ENCODE data around the gene FAHD2B.
"Not testable (repeated sequence)": the region's sequence is repeated elsewhere in the genome, so short reads cannot be mapped to it uniquely, and the experiment has no call there.

Gene FAHD2B

GRCh38 chr2:97094772-97095611 lies at the start of gene FAHD2B:
Gene FAHD2B, minus strand, starts transcription at chr2:97094882. Its CDS starts 3,176 bp downstream, at chr2:97091706.
- DNase-seq: peak; percentile 72

GRCh38 chr2:97144016-97144415 lies 49.3 kb upstream of the FAHD2B start:
- not testable (repeated sequence) for DNase-seq

DNA sequence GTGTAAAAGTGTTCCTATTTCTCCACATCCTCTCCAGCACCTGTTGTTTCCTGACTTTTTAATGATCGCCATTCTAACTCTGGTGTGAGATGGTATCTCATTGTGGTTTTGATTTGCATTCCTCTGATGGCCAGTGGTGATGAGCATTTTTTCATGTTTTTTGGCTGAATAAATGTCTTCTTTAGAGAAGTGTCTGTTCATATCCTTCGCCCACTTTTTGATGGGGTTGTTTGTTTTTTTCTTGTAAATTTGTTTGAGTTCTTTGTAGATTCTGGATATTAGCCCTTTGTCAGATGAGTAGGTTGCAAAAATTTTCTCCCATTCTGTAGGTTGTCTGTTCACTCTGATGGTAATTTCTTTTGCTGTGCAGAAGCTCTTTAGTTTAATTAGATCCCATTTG lies 34.4 kb upstream of the FAHD2B start:
- not testable (repeated sequence) for DNase-seq

GRCh38 chr2:97113882-97114255 lies 19.2 kb upstream of the FAHD2B start:
- DNase-seq: not testable (repeated sequence)

DNA sequence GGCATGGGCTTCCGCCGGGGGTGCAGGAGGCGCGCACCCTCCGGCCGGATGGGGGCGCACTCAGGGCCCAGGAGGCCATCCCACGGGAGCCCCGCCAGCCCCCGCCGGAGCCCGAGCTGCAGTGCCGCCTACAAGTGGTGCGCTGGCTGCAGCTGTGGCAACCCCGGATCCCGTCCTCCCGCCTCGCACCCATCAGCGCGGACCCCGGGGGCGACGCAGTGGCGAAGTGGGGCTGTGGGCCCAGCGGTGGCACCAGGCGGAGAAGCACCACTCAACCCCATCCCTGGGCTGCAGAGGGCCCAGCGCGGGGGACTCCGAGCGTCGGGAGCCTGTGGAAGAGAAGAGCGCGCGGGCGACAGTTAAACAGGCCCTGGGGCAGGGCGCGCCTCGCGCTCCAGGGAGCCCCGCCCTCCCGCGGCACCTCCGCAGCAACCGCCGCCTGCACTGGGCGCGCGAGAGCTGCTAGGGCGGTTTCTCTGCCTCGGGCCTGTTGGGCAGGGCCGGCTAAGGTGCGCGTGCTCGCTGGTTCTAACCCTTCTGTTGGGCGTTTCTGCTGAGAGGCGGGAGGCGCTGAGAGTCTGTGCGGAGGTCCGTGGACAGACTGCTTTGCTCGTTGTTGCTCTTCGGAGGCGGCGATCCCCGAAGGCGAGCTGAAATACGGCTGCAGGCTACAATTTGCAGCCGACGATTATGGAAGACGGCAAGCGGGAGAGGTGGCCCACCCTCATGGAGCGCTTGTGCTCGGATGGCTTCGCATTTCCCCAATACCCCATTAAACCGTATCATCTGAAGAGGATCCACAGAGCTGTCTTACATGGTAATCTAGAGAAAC lies 18.6 kb upstream of the FAHD2B start, which contains the start of gene ANKRD36:
Gene ANKRD36, plus strand, starts transcription at position 104 of the 832 bp plus-strand sequence. Its CDS starts 587 bp downstream, at position 691.
- DNase-seq: peak; percentile 78

GRCh38 chr2:97112320-97113049 lies 17.8 kb upstream of the FAHD2B start:
- DNase-seq: peak; percentile 37

- not testable (repeated sequence) for DNase-seq
Observed at GRCh38 chr2:97111246-97111645, 16.6 kb upstream of the FAHD2B start.

- not testable (repeated sequence) for DNase-seq
Observed at GRCh38 chr2:97106878-97107277, 12.2 kb upstream of the FAHD2B start.

GRCh38 chr2:97098786-97099372 lies 4.2 kb upstream of the FAHD2B start:
- not testable (repeated sequence) for DNase-seq

GRCh38 chr2:97095661-97096060 lies 979 bp upstream of the FAHD2B start:
- no peak for DNase-seq

DNA sequence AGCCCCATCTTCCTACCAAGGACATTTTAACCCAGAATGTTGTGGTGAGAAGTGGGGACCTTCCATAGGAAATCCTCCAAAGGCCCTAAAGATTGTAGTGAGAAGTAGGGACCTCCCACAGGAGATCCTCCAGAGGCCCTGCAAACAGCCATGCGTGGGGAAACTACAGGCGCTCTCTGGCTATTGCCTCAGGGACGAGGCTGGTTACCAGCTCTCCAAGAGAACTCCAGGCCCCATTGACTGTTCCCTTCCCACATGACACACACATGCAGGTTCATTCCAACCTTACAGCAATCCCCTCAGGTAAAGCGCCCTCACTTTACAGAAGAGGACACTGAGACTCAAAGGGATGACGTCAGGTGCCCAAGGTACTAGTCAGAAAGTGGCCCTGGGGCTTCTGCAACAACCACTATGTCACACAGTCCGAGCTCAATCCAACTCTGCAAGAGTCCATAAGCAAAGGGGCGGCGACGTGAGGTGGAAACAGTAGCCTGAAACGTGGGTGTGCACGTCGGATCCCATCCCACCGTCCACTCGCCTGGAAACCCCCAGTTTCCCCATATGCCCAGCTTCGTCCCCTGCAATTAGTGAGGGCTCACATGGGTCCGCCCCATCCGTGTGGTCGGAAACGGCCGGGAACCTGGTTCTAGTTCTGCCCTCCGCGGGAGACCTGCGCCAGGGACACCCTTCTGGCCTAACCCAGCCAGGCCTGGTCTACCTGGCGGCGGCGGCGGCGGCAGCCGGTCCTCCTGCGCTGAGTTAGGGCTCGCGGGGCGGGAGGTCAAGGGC lies 505 bp downstream of the FAHD2B start:
- not testable (repeated sequence) for DNase-seq

GRCh38 chr2:97092946-97093345 lies 1.7 kb downstream of the FAHD2B start:
- DNase-seq: not testable (repeated sequence)

DNA sequence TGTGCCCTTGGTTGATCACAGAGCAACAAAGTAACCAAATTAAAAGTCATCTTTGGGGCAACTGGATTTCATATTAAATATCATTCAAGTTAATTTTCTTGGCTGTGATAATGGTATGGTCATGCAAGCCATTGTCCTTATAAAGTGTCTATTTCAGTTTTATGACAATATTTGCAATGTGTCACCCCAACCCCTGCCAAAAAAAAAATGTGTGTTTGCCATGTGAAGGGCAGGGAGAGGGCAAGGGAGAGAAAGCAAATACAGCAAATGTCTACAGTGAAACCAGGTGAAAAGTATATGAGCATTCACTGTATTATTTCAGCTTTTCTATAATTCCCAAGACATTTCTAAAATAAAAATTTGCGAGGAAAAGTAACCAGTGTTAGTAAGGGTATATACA lies 6.0 kb downstream of the FAHD2B start:
- DNase-seq: not testable (repeated sequence)

DNA sequence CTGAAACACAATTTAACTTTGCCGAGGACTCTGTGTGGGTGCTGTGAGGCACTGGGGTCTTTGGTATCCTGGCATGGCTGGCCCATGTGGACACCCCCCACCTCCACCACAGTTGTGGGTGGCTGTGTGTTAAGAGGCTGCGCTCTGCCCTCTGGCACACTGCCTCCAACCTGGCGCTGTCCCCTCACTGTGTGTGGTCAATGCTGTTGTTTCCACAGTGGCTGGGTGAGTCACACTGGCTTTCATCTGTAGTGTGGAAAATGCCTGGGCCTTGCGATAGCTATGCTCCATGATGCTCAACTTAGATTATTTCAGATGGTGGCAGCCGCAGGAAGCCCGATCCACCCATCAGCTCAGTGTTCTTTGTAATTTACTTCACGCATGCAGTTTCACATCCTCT lies 9.6 kb downstream of the FAHD2B start:
- DNase-seq: not testable (repeated sequence)

GRCh38 chr2:97083516-97083915 lies 11.2 kb downstream of the FAHD2B start:
- DNase-seq: not testable (repeated sequence)

DNA sequence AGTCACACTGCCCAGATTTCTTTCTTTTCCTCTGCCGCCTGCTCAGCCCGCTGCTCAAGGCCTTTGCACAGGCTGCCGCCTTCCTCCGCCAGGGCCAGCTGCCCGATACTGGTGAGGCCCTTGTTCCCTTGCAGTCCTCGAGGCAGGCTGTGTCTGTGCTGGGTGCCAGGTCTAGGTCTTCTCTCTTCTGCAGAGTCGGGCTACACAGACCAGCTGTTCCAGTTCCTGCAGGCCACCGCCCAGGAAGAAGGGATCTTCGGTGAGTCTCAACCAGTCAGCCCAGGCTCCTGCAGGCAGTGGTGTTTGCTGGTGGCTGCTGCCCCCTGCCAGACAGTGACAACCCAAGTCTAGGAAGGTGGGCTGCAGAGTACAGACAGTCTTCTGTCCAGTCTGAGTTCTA lies 12.5 kb downstream of the FAHD2B start:
- DNase-seq: not testable (repeated sequence)

- DNase-seq: not testable (repeated sequence)
Observed at GRCh38 chr2:97080855-97081254, 13.8 kb downstream of the FAHD2B start.

- not testable (repeated sequence) for DNase-seq
Observed at GRCh38 chr2:97077213-97077612, 17.5 kb downstream of the FAHD2B start.

GRCh38 chr2:97070915-97071314 lies 23.8 kb downstream of the FAHD2B start:
- DNase-seq: not testable (repeated sequence)

DNA sequence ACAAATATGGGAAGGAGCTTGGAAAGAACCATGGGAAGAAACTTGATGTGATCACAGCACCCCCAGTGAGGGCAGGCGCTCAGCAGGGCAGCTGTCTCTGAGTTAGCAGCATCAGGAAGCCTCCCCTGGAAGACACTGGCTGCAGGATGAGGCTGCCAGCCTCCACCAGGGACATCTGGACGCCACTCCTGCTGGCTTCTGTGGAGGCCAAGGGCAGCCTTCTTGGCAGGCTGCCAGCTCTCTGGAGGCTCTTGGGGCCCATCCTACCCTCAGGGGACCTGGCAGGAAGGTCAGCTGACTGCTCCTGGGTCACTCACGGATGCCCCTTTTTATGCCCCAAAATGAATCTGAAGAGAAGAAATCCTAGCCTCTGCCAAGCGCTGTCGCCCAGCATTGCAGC lies 26.0 kb downstream of the FAHD2B start:
- not testable (repeated sequence) for DNase-seq

- DNase-seq: no peak
Observed at GRCh38 chr2:97068074-97068473, 26.6 kb downstream of the FAHD2B start.

Data from activated effector memory CD4-positive, alpha-beta T cell treated with Interleukin-2 at 50 U/mL for 16 hours (primary cell).